SJCRH30 (cell line): ENCODE results near the gene ACSBG1. TPM values are rescaled to one million over a fixed set of nuclear protein-coding genes. Genes with fewer than 3 reads are reported as not detected.
A peak's percentile ranks its signal among the peaks of the same experiment; 100 is the strongest.

Experiments used
- DNase-seq, 2 experiments: peaks; one replicate each; pipeline ENCODE4 v3.0.0-alpha.2; 2015 to 2020
- H3K27ac ChIP-seq: fragments of 250-450 bp; sonication (Bioruptor Pico); 2 replicates; pipeline ENCODE4 v1.5.1; 2020; ENCODE audit warnings: mild to moderate bottlenecking, moderate library complexity
- H3K27me3 ChIP-seq: fragments of 250-450 bp; sonication (Bioruptor Pico); 2 replicates; pipeline ENCODE4 v1.5.1; 2020; ENCODE audit warnings: mild to moderate bottlenecking, moderate library complexity
- H3K36me3 ChIP-seq: fragments of 250-450 bp; sonication (Bioruptor Pico); 2 replicates; pipeline ENCODE4 v1.5.1; 2020; ENCODE audit warnings: mild to moderate bottlenecking, moderate library complexity
- H3K4me1 ChIP-seq: fragments of 250-450 bp; sonication (Bioruptor Pico); 2 replicates; pipeline ENCODE4 v1.5.1; 2020; ENCODE audit warnings: mild to moderate bottlenecking, moderate library complexity
- H3K4me3 ChIP-seq: fragments of 250-450 bp; sonication (Bioruptor Pico); 2 replicates; pipeline ENCODE4 v1.5.1; 2020; ENCODE audit warnings: mild to moderate bottlenecking, moderate library complexity
- H3K9me3 ChIP-seq: fragments of 250-450 bp; sonication (Bioruptor Pico); replicated peaks from 2 replicates; pipeline ENCODE4 v1.5.1; 2020; ENCODE audit warnings: mild to moderate bottlenecking, moderate library complexity
- total RNA-seq: library from RNA; depleted of rRNA; stranded (reverse); fragments of >200 nt; shearing (Covaris generic); gene quantifications from 2 replicates; pipeline ENCODE4 v1.2.3, GENCODE V29; 2014; rRNA removed

ACSBG1 gene
- total RNA-seq, 1 experiment from 2014 or later = 0.63 TPM

DNA sequence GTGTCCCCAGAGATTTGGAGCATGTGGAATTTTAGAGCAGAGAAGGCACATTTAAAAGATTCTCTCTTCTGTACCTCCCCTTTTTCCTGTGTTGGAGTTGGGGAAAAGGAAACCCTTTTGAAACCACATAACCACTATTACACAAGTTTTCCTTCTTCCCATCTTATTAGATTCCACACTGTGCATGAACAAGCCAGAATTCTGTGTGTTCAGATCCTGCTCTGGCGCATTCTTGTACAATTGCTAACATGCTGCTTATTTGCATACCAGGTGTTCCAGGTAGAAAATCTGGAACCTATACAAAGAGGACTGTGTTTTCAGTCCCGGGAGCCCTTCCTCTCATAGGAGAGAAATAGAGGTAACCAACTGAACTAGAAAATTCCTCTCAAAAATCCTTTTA, 100.6 kb downstream of the ACSBG1 start:
- Histone ChIP-seq H3K4me1 (no peaks in the 10 kb centered on the region), H3K36me3 (no peaks in the 10 kb centered on the region)
- no peak for DNase-seq

DNA sequence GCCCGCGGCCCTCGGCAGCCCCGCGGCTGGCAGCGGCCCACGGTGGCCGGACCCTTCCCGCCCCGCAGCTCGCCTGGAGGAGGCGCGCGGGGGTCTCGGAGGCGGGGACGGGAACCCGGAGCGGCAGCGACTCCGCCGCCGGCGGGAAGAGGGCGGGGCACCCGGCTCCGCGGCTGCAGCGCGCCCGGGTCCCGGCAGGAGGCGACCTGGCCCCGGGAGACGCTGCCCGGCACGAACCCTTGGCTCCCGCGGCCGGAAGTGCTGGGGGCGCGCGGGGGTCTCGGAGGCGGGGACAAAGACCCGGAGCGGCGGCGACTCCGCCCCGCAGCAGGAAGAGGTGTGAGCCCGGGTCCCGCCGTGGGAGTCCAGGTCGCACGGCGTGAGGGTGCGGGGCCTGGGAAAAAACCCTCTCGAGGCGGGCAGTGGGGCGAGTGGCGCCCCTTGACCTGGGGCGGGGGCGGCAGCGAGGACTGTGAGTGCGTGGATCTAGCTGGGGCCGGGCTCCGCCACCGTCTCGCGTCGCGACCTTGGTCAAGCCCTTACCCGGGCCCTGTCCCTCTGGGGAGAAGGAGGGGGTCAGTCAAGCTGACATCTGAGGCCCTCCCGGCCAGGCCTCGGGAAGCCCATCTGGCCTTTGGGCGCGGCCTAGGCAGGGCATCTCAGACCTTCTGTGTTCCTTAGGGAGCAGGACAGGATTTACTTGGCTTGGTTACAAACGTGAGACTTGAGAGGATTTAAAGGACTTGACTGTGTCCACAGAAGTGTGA, 102.9 kb downstream of the ACSBG1 start, which contains the start of gene CIB2:
TSS of gene CIB2 (minus strand) at position 151 of the 767 bp plus-strand sequence. CDS start 230 bp downstream, outside the sequence.
- Histone ChIP-seq H3K4me3 (peak within 1 kb of the TSS; percentile 70), H3K36me3 (no peaks in the 10 kb centered on the region), H3K27ac (peak within 1 kb of the TSS; percentile 4; the same call in 1 of the 2 replicates), H3K27me3 (no peaks in the 10 kb centered on the region), H3K9me3 (no peaks in the 10 kb centered on the region), H3K4me1 (no peaks in the 10 kb centered on the region)
- peak; percentile 65 to 78 for DNase-seq

More for the DNA sequence above, 100.6 kb downstream of the ACSBG1 start:
- Histone ChIP-seq H3K4me3 (no peak overlapping the region), H3K9me3 (no peaks in the 10 kb centered on the region), H3K27ac (no peak overlapping the region), H3K27me3 (no peaks in the 10 kb centered on the region)

DNA sequence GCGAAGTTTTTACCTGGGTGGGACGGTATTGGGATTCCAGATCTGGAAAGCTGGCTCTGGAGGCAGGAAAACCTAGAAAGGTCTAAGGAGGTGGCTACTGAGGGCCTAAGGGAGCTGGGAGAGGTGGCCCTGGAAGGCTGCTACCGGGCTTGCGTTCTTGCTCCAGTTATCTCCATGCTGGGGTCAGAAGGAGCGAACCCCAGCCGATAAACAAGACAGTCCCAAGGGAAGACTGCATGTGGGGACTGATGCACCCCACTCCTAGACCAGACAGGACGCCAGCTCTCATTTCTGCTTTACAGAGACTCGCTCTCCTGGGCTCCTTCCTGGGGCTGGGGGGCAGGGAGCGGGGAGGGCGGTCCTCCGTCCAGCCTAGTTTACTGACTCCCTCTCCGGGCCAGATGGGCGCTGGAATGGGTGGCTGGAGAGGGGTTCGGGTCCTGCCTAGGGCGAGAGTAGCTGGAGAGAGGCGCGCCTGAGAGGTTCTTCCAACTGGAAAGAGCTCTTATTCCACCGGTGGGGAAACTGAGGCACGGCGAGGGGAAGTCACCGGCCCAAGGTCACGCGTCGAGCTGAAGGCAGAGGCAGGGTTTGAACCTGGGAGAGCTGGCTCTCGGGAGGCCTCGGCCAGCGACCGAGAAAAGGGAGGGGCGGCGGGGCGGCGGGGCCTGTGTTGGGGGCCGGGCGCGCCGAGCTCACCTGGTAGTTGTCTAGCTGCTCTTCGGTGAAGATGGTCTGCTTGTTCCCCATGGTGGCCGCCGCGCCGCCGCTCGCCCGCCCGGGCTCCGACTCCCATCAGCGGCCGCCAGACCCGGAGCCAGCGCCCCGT, 103.7 kb downstream of the ACSBG1 start:
- Histone ChIP-seq H3K27me3 (no peaks in the 10 kb centered on the region), H3K36me3 (no peaks in the 10 kb centered on the region), H3K9me3 (no peaks in the 10 kb centered on the region), H3K4me1 (no peaks in the 10 kb centered on the region), H3K27ac (no peak overlapping the region), H3K4me3 (no peak overlapping the region; the same call in 1 of the 2 replicates)
- DNase-seq = no peak

DNA sequence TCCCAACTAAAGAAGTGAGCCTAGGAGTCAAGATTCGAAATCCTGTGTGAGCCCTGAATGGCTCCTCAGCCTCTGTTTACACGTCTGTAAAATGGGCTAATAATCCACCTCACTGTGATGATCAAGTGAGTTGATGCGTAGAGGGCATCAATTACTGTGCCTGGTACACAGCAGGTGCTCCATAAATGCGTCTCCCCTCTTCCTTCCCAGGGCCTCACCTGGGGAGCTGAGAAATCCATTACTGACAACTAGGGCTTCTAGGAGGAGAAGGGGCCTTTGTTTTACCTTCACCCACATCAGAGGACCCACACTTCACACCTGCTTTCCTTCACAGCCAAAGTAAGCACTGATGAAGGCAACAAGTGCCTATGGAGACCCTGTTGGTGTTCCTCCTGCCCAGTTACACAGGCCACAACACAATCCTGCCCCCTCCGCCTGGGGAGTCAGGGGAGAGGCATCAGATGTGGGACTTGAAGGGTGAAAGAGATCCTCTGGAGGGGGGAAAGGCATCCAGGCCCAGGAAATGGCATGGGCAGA, 104.5 kb downstream of the ACSBG1 start:
- no peak overlapping the region for H3K4me3 ChIP-seq
- H3K9me3 ChIP-seq = no peaks in the 10 kb centered on the region
- no peaks in the 10 kb centered on the region for H3K36me3 ChIP-seq
- H3K4me1 ChIP-seq = no peaks in the 10 kb centered on the region
- no peak for DNase-seq
- H3K27me3 ChIP-seq = no peaks in the 10 kb centered on the region
- H3K27ac ChIP-seq = no peak overlapping the region

DNA sequence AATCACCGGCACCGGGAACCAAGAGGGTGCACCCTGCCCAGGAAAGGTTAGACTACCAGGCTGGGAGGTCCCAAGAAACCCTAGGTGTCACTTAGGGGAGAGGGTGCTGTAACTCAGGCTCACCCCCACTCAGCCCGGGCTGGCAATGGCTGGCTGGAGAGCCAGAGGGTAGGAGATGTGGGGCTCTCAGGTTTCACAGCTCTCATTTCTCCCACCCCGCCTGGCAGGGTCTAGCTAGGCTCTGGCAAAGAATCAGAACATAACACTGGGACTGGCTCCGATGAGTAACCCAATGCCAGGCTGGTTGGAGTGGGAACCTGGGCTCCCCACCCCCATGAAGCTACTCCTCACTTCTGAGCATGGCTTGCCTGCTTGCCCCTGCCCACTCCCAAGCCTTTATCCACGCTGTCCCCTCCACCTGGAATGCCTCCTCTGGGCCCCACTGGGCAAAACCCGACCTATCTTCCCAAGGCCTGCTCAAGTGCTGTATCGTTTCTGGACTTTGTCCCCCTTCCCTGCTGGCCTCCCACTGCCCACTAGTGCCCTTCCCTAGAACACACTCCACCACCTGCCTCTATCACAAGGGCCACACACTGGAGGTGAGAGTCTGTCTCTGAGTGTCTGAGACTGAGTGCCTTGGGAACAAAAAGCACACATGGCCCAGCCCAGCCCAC, 105.2 kb downstream of the ACSBG1 start:
- no peak overlapping the region for H3K4me3 ChIP-seq
- no peaks in the 10 kb centered on the region for H3K9me3 ChIP-seq
- DNase-seq = peak in 1 of 2 experiments; percentile 39
- H3K4me1 ChIP-seq = no peaks in the 10 kb centered on the region
- H3K27ac ChIP-seq = no peak overlapping the region
- H3K27me3 ChIP-seq = no peaks in the 10 kb centered on the region
- H3K36me3 ChIP-seq = no peaks in the 10 kb centered on the region

DNA sequence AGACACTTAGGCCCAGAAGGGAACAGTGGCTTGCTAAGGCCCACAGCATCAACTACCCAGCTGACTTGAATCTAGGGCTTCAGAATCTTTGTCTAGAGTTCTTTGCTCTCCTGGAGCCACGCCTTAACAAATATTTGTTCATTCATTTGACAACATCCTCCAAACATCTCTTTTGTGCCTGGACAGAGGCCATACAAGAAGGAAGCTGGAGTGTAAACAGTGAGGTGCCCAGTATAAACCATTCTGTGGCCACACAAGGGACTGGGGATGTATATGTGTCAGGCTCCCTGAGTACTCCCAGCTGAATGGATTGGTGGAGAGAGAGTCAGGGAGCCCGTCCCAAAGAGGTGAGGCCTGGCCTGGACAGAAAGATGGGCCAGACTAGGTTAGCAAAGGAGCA, 106.5 kb downstream of the ACSBG1 start:
- Histone ChIP-seq H3K9me3 (no peaks in the 10 kb centered on the region), H3K36me3 (no peaks in the 10 kb centered on the region), H3K4me3 (no peak overlapping the region), H3K4me1 (no peaks in the 10 kb centered on the region), H3K27me3 (no peaks in the 10 kb centered on the region), H3K27ac (no peak overlapping the region)
- no peak for DNase-seq

DNA sequence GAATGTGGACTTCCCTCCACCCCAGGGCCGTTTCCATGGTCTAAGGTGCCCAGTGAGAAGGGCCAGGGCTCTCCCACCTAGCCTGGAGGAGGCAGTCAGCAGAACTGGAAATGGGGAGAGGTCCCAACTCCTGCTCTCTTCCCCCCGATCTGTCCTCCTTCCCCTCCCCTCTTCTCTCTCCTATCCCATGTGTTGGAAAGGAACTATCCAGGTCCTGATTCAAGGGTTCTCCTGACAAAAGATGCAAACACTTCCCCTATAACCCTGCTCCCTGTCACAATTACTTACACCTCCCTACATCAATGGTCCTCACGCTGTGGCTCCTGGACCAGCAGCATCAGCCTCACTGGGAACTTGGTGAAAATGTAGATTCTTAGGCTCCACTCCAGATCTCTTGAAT, 109.1 kb downstream of the ACSBG1 start:
- Histone ChIP-seq H3K27ac (no peak overlapping the region), H3K4me1 (peaks cover 4% of the 10 kb centered on the region; the same call in 1 of the 2 replicates), H3K27me3 (0 out of 2 replicates have a peak, but pooled peaks cover 2% of the 10 kb centered on the region), H3K36me3 (no peaks in the 10 kb centered on the region), H3K9me3 (no peaks in the 10 kb centered on the region), H3K4me3 (no peak overlapping the region)
- no peak for DNase-seq

DNA sequence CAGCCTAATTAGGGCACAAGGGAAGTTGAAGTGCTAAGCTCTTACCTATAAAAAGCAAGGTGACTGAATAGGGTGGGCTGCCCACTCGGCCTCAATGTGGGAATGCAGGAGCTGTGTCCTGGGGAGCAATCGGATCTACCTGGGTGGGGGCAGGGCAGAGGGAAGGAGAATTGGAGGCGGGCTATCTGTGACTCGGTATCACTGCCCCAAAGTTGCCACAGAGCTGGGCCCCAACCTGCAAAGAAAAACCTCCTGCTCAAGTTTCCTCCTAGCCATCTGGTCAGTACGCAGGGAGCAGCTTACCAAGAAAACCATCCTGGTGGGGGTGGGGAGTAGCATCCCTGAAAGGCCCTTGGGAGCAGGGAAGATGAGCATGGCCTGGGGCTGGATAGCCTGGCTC, 113.8 kb downstream of the ACSBG1 start:
- Histone ChIP-seq H3K36me3 (no peaks in the 10 kb centered on the region), H3K4me3 (no peak overlapping the region), H3K27me3 (peaks cover 11% of the 10 kb centered on the region; the same call in 1 of the 2 replicates), H3K9me3 (no peaks in the 10 kb centered on the region), H3K4me1 (peaks cover 4% of the 10 kb centered on the region; the same call in 1 of the 2 replicates), H3K27ac (no peak overlapping the region)
- no peak for DNase-seq

Other genes starting within 250 kb of the ACSBG1 start
- 50.7 and 58.2 TPM in 2 replicates for gene TBC1D2B, start 156.9 kb downstream of the ACSBG1 start, total RNA-seq
- gene SH2D7, start 142.0 kb downstream of the ACSBG1 start, total RNA-seq = 0.08 and 0.36 TPM in 2 replicates
- gene CIB2, start 103.1 kb downstream of the ACSBG1 start, total RNA-seq = 0.59 and 2.8 TPM in 2 replicates
- gene IDH3A, start 85.2 kb downstream of the ACSBG1 start, total RNA-seq = 66.1 and 68.4 TPM in 2 replicates
- gene DNAJA4, start 30.0 kb upstream of the ACSBG1 start, total RNA-seq = 0.15 TPM in 1 of 2 replicates, not detected in the other
- gene SKIC8, start 65.0 kb upstream of the ACSBG1 start, total RNA-seq = 60.5 and 69.8 TPM in 2 replicates
- not detected in 2 replicates for gene CRABP1, start 105.8 kb upstream of the ACSBG1 start, total RNA-seq
- 37.7 and 44.8 TPM in 2 replicates for gene IREB2, start 203.7 kb upstream of the ACSBG1 start, total RNA-seq